GM13977 (cell line): Measurements from ENCODE around the gene CD28.

ENCODE experiments used
- DNase-seq: peaks from one replicate; pipeline ENCODE4 v3.0.0; 2012; ENCODE audit warnings: low spot score
- CTCF ChIP-seq: IDR thresholded peaks from 2 replicates; pipeline ENCODE4 v1.5.1; 2012; ENCODE audit warnings: mild to moderate bottlenecking, control low read depth; ENCODE audit not compliant: insufficient read depth; ENCODE audit errors: extremely low read depth, missing control alignments
- in situ Hi-C: fragments of 300-500 bp; cut with MboI; formaldehyde crosslinking; loops from one replicate; pipeline ENCODE4 v1.12.0; 2022; ENCODE audit warnings: low sequenced_read_pairs, low pct_unique_long_range_greater_than_20kb, mixed read lengths, inconsistent platforms; ENCODE audit not compliant: unreplicated experiment

The CD28 gene

GRCh38 chr2:203748331-203749126, 42.1 kb downstream of the CD28 start:
- in situ Hi-C loops: no loop called here
- no peak for TF ChIP-seq CTCF
- no peak for DNase-seq

- in situ Hi-C loops: no loop called here
- no peak for DNase-seq
These were observed 44.1 kb downstream of the CD28 start for GRCh38 chr2:203750346-203751068.

GRCh38 chr2:203751685-203752271, 45.3 kb downstream of the CD28 start:
- no peak for TF ChIP-seq CTCF
- no peak for DNase-seq
- in situ Hi-C loops: no loop called here

More at GRCh38 chr2:203750346-203751068, 44.1 kb downstream of the CD28 start:
- no peak for TF ChIP-seq CTCF

- TF ChIP-seq CTCF: no peak
These were observed 49.7 kb downstream of the CD28 start for GRCh38 chr2:203756161-203756560.

GRCh38 chr2:203758841-203759689, 52.6 kb downstream of the CD28 start:
- in situ Hi-C loops: no loop called here
- TF ChIP-seq CTCF: no peak

More at GRCh38 chr2:203756161-203756560, 49.7 kb downstream of the CD28 start:
- no peak for DNase-seq
- in situ Hi-C loops: no loop called here

More at GRCh38 chr2:203758841-203759689, 52.6 kb downstream of the CD28 start:
- no peak for DNase-seq
